GM23338 (cell line): ENCODE results near the gene ADAMTS18. TPM values are rescaled to one million over a fixed set of nuclear protein-coding genes. Genes with fewer than 3 reads are reported as not detected.

Source experiments
- ATAC-seq: fragments of 200-7000 bp; cut with Tn5 transposase; 3 replicates; pipeline ENCODE4 v1.9.1; 2020
- DNase-seq: peaks from one replicate; pipeline ENCODE4 v3.0.0-alpha.2; 2015; ENCODE audit warnings: low spot score
- H2AFZ ChIP-seq: fragments of 200-600 bp; sonication (generic); 2 replicates; pipeline ENCODE4 v1.8.0; 2016; ENCODE audit warnings: antibody characterized with exemption, mild to moderate bottlenecking, moderate library complexity
- H3F3A ChIP-seq: fragments of 200-600 bp; sonication (generic); replicated peaks from 2 replicates; pipeline ENCODE4 v1.8.0; 2017; ENCODE audit warnings: antibody characterized with exemption, mixed run types, low read depth
- H3K27ac ChIP-seq: fragments of 200-600 bp; sonication (generic); 2 replicates; pipeline ENCODE4 v1.6.1; 2016; ENCODE audit warnings: low read depth
- H3K27me3 ChIP-seq: fragments of 200-600 bp; sonication (generic); 2 replicates; pipeline ENCODE4 v1.8.0; 2016; ENCODE audit warnings: mild to moderate bottlenecking, mixed run types, moderate library complexity; ENCODE audit not compliant: insufficient read depth
- H3K36me3 ChIP-seq: fragments of 200-600 bp; sonication (generic); 2 replicates; pipeline ENCODE4 v1.8.0; 2016; ENCODE audit warnings: mild to moderate bottlenecking; ENCODE audit not compliant: insufficient read depth
- H3K4me1 ChIP-seq: fragments of 200-600 bp; sonication (generic); 2 replicates; pipeline ENCODE4 v1.8.0; 2016; ENCODE audit warnings: mild to moderate bottlenecking, moderate library complexity; ENCODE audit not compliant: insufficient read depth
- H3K4me2 ChIP-seq: fragments of 200-600 bp; sonication (generic); 2 replicates; pipeline ENCODE4 v1.7.1; 2017; ENCODE audit warnings: mixed run types
- H3K4me3 ChIP-seq: fragments of 200-600 bp; sonication (generic); 2 replicates; pipeline ENCODE4 v1.6.1; 2016; ENCODE audit warnings: mixed run types
- H3K79me2 ChIP-seq: fragments of 200-600 bp; sonication (generic); replicated peaks from 2 replicates; pipeline ENCODE4 v1.8.0; 2017; ENCODE audit warnings: mild to moderate bottlenecking; ENCODE audit not compliant: insufficient read depth
- H3K9me2 ChIP-seq: fragments of 200-600 bp; sonication (generic); 2 replicates; pipeline ENCODE4 v1.8.0; 2017; ENCODE audit not compliant: insufficient read depth
- H4K20me1 ChIP-seq: fragments of 200-600 bp; sonication (generic); replicated peaks from 2 replicates; pipeline ENCODE4 v1.8.0; 2017; ENCODE audit warnings: mild to moderate bottlenecking; ENCODE audit not compliant: insufficient read depth
- H3K27ac Mint-ChIP-seq: 2 replicates; pipeline ENCODE4 v1.8.0; 2020; ENCODE audit warnings: inconsistent platforms, mild to moderate bottlenecking, moderate library complexity, mixed read lengths
- H3K27me3 Mint-ChIP-seq: 3 replicates; pipeline ENCODE4 v1.8.0; 2022; ENCODE audit warnings: low read depth, mild to moderate bottlenecking, moderate library complexity, mixed read lengths, inconsistent platforms; ENCODE audit not compliant: insufficient read depth, poor library complexity
- H3K36me3 Mint-ChIP-seq: 3 replicates; pipeline ENCODE4 v1.8.0; 2021; ENCODE audit warnings: low read depth, mild to moderate bottlenecking, inconsistent platforms, moderate library complexity, mixed read lengths
- H3K4me1 Mint-ChIP-seq: 3 replicates; pipeline ENCODE4 v1.8.0; 2020; ENCODE audit warnings: mild to moderate bottlenecking, inconsistent platforms, mixed read lengths
- H3K4me3 Mint-ChIP-seq: 3 replicates; pipeline ENCODE4 v1.8.0; 2021; ENCODE audit warnings: moderate library complexity, mild to moderate bottlenecking, inconsistent platforms, mixed read lengths
- H3K9me3 Mint-ChIP-seq: 3 replicates; pipeline ENCODE4 v1.8.0; 2020; ENCODE audit warnings: moderate library complexity, mild to moderate bottlenecking, inconsistent platforms, mixed read lengths
- ETS1 ChIP-seq: IDR thresholded peaks from 2 replicates; pipeline ENCODE4 v1.6.1; 2016; ENCODE audit warnings: antibody characterized with exemption
- EZH2 ChIP-seq: fragments of 200-600 bp; sonication (generic); IDR thresholded peaks from one replicate; pipeline ENCODE4 v1.8.0; 2017; ENCODE audit warnings: antibody characterized with exemption, mild to moderate bottlenecking, low read depth; ENCODE audit not compliant: unreplicated experiment
- EZH2phosphoT487 ChIP-seq: fragments of 200-600 bp; sonication (generic); IDR thresholded peaks from one replicate; pipeline ENCODE4 v1.8.1; 2018; ENCODE audit warnings: antibody characterized with exemption; ENCODE audit not compliant: unreplicated experiment
- JUNB ChIP-seq: IDR thresholded peaks from one replicate; pipeline ENCODE4 v1.6.1; 2016; ENCODE audit warnings: antibody characterized with exemption; ENCODE audit not compliant: unreplicated experiment
- NANOG ChIP-seq: IDR thresholded peaks from 2 replicates; pipeline ENCODE4 v1.6.1; 2016; ENCODE audit warnings: antibody characterized with exemption, borderline replicate concordance
- POLR2AphosphoS5 ChIP-seq: IDR thresholded peaks from 2 replicates; pipeline ENCODE4 v1.6.1; 2016; ENCODE audit warnings: antibody characterized with exemption, low read depth
- ZNF114 ChIP-seq: fragments of 250-450 bp; sonication (Bioruptor Pico); IDR thresholded peaks from 2 replicates; pipeline ENCODE4 v1.5.0; 2020; ENCODE audit warnings: mild to moderate bottlenecking, moderate library complexity
- ZNF331 ChIP-seq: fragments of 250-450 bp; sonication (Bioruptor Pico); IDR thresholded peaks from 2 replicates; pipeline ENCODE4 v1.5.0; 2020; ENCODE audit warnings: low read depth, mild to moderate bottlenecking, moderate library complexity
- ZNF462 ChIP-seq: fragments of 250-450 bp; sonication (Bioruptor Pico); IDR thresholded peaks from 2 replicates; pipeline ENCODE4 v1.5.0; 2020; ENCODE audit warnings: mild to moderate bottlenecking, moderate library complexity
- polyA plus RNA-seq: library from polyadenylated mRNA; unstranded; fragments of >200 nt; fragmentation: Nextera tagmentation; extraction: Ambion mirVana; gene quantifications from 2 replicates; pipeline ENCODE4 v1.2.1, GENCODE V29; 2016
- total RNA-seq: library from RNA; depleted of rRNA; stranded (reverse); fragments of >200 nt; shearing (Covaris generic); gene quantifications from 2 replicates; pipeline ENCODE4 v1.2.3, GENCODE V29; 2014

ADAMTS18 gene
- total and polyA plus RNA-seq, 2 experiments from 2014 or later: 0.15 to 0.90 TPM

- Histone ChIP-seq H3K9me2 (no peaks in the 10 kb centered on the region), H3K4me1 (peaks cover 12% of the 10 kb centered on the region), H3K27me3 (peaks cover 33% of the 10 kb centered on the region), H4K20me1 (no peaks in the 10 kb centered on the region), H2AFZ (no peak overlapping the region), H3K27ac (no peak overlapping the region), H3F3A (0 out of 2 replicates have a peak, but pooled peaks cover 3% of the 10 kb centered on the region), H3K4me3 (no peak overlapping the region), H3K79me2 (no peaks in the 10 kb centered on the region), H3K36me3 (no peaks in the 10 kb centered on the region), H3K4me2 (no peak overlapping the region)
- Mint-ChIP-seq H3K27ac (no peak overlapping the region), H3K4me1 (peaks cover 7% of the 10 kb centered on the region), H3K4me3 (no peak overlapping the region), H3K27me3 (peaks cover 26% of the 10 kb centered on the region), H3K9me3 (no peaks in the 10 kb centered on the region), H3K36me3 (no peaks in the 10 kb centered on the region)
- DNase-seq: no peak
- ATAC-seq: no peak
- TF ChIP-seq POLR2AphosphoS5 (no peak), EZH2phosphoT487 (no peak), ZNF114 (no peak), ZNF462 (CRISPR knock-in tag) (no peak), JUNB (no peak), ETS1 (no peak), EZH2 (no peak), ZNF331 (CRISPR knock-in tag) (no peak), NANOG (no peak)
Measured at GRCh38 chr16:77430360-77430759, 4.5 kb downstream of the ADAMTS18 start.
